GM15510 (cell line): ENCODE measurements around the gene HGF.

Experiments used
- POLR2A ChIP-seq: IDR thresholded peaks from 3 replicates; pipeline ENCODE4 v1.6.1; 2011; ENCODE audit warnings: borderline replicate concordance; ENCODE audit not compliant: insufficient read length; ENCODE audit errors: extremely low read depth

Gene HGF

GRCh38 chr7:81769891-81770727, at the start of gene HGF:
HGF (minus strand) TSS chr7:81770047; CDS start chr7:81769971, 76 bp downstream.
- no peak for TF ChIP-seq POLR2A

- no peak for TF ChIP-seq POLR2A
Measured at GRCh38 chr7:81816312-81816711, 46.5 kb upstream of the HGF start.

GRCh38 chr7:81811956-81812865, 42.4 kb upstream of the HGF start:
- no peak for TF ChIP-seq POLR2A

- TF ChIP-seq POLR2A, result no peak
Measured at GRCh38 chr7:81810476-81811155, 40.8 kb upstream of the HGF start.

- no peak for TF ChIP-seq POLR2A
Measured at GRCh38 chr7:81803267-81803666, 33.4 kb upstream of the HGF start.

- TF ChIP-seq POLR2A, result no peak
Measured at GRCh38 chr7:81802251-81802650, 32.4 kb upstream of the HGF start.

- no peak for TF ChIP-seq POLR2A
Measured at GRCh38 chr7:81801532-81801931, 31.7 kb upstream of the HGF start.

- TF ChIP-seq POLR2A, result no peak
Measured at GRCh38 chr7:81791568-81792518, 22.0 kb upstream of the HGF start.

- TF ChIP-seq POLR2A, result no peak
Measured at GRCh38 chr7:81790686-81791085, 20.8 kb upstream of the HGF start.

- TF ChIP-seq POLR2A, result no peak
Measured at GRCh38 chr7:81790120-81790500, 20.3 kb upstream of the HGF start.

GRCh38 chr7:81789406-81790119, 19.7 kb upstream of the HGF start:
- no peak for TF ChIP-seq POLR2A

- no peak for TF ChIP-seq POLR2A
Measured at GRCh38 chr7:81788246-81788645, 18.4 kb upstream of the HGF start.

GRCh38 chr7:81783818-81784217, 14.0 kb upstream of the HGF start:
- TF ChIP-seq POLR2A, result no peak
